GM21576 (cell line): Measurements from ENCODE around the gene HOXA13.

ENCODE experiments used
- ATAC-seq: cut with Tn5 transposase; IDR thresholded peaks from one replicate; pipeline ENCODE4 v1.9.1; 2021; ENCODE audit warnings: mild to moderate bottlenecking, moderate library complexity; ENCODE audit not compliant: unreplicated experiment

HOXA13 gene

DNA sequence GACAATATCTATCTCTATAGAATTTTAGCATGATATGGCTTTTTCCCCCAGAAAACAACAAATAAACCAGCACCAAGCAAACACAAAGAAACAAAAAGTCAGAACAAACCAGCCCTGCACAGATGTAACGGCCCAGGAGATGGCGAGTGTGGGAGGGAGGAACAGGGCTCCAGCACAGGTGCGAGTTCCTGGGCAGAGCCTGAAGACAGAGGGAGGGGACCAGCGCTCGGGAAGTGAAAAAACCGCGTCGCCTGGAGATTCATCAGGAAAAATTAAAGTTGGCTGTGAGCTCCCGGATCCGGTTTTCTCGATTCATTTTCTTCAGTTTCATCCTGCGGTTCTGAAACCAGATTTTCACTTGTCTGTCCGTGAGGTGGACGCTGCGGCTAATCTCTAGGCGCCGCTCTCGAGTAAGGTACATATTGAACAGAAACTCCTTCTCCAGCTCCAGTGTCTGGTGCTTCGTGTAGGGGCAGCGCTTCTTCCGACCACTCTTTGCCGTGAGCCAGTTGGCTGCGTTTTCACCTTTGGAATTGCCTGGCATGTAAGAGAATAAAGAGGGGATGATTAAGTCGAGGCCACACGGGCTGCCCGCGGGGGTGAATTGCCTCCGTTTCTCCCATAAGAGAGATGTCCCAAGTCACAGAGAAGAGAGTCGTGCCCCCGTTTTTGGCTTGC is 28.1 kb downstream of the HOXA13 start:
- ATAC-seq: no peak

DNA sequence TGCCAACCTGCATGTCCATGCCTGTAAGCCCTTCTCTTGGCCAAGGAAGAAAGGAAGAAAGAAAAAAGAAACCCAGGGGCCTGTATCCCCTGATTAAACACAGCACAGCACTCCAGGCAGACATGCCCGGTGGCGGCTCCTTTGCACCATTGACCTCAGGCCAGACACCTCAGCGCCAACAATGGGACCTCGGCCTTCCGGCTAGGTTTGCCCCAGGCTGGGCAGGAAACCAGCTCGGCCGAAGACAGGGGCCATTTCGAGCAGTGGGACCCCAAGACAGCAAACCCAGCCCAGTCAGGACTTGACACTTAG is 28.6 kb downstream of the HOXA13 start:
- no peak for ATAC-seq

DNA sequence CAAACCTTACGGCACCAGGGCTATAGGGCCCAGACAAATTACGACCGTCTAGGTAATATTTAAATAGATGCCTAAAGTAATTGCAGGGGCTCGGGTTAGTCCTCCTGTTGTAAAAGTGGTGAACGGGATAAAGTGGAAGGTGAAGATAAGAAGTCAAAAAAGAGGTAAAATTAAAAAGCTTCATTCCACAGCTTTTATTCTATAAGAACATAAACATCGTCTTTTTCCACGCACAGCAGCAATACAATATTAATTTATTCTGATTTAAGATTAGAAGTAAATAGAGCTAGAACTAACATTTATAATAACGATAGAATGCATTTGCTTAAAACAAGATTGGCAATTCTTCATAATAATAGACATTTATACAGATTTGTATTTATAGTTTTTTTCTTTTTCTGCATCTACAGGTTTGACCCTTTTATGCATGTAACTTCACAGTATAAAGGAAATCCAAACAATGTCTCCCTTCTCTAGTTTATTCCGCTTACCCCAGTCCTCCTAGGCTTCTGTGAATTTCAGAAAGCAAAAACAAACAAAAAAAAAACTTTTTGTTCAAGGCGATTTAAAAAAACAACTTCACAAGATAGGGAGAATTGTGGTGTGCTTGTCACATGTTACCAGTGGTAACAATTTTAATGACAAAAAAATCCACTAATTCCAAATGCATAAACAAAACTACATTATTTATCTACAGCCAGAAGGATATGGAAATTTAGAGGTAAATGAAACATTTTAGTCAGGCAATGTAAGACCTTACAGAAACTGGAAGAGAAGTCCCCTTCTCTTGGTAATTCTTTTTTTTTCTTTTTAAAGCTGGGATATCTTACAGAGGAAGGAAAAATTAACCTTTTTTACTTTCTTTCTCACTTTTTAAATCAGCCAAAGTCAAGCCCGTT is 29.2 kb downstream of the HOXA13 start:
- ATAC-seq: no peak

DNA sequence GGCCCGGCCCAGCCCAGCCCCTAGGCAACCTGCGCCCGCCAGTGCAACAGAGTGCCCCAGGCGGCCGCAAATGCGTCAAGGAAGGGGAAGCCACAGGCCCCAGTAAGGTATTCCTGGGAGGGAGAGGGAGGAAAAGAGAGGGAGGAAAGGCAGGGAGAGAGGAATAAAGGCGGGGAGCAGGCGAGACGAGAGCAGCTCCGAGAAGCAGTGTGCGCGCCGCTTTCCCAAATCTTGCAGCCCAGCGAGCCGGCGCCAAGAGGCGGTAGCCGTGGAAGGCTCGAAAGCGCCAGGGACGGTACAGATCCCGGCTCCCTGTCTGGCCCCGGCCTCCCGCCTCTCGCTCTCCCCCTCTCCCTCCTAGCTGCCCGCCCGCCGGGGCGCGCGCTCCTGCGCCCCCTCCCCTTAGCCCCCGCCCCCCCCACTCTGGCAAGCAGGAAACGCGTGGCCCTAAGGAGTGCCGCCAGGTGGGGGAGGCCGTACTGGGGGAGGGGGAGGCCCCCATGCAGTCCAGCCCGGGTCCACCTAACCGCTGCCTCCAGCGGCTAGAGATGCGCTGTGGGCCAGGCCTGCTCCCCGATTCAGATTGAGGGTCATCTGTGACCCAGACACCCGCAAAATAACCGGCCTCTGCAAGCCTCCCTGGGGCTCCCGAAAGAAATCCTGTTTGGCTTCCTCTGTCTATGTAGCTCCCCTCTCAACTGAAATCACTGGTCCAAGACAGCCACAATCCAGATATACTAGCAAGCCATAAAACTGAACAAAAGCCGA is 30.0 kb downstream of the HOXA13 start:
- ATAC-seq: no peak

DNA sequence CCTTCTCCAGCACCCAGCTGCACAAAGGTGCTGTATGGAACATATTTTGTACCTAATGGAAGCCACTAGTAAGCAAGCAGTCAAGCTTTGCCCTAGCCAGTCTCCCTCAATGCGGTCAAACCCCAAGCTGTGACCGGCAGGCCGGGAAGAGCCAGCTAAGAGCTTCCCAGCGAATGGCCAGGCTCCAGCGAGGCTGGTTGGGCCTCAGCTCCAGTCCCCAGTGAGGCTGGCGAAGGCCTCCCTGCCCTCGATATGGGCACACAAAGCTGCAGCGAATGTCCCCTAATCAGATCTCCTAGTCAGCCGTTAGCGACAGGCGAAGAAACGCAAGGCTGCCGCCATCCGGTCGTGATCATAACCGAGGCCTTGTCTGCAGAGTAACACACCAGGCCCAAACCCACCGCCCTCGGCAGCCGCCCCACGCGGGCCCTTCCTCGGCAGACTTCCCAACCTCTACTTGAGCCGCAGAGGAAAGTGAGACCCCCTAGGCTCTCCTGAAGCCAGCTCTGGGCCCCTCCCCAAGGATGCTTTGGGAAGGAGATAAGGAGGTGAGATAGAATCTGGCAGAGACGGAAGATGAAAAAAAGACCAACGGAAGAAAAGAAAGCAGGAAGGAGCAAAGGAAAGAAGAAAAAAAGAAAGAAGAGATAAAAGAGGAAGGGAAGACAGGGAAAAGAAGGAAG is 31.5 kb downstream of the HOXA13 start:
- no peak for ATAC-seq

DNA sequence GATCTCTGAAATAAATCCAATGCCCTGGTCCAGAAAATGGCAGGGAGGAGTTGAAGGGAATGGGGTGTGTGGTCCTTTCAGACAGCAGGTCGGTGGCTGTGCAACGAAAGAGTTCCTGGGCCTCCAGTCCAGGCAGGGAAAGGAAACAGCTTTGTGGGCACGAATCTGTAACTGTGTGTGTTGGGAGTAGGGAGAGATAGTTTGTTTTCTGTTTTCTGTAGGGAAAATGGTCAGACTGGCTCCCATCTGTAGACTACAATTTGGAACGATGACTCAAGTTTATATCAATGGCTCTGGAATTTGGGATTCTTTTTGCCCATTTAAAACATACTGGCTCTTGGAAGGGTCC is 32.0 kb downstream of the HOXA13 start:
- ATAC-seq: no peak

DNA sequence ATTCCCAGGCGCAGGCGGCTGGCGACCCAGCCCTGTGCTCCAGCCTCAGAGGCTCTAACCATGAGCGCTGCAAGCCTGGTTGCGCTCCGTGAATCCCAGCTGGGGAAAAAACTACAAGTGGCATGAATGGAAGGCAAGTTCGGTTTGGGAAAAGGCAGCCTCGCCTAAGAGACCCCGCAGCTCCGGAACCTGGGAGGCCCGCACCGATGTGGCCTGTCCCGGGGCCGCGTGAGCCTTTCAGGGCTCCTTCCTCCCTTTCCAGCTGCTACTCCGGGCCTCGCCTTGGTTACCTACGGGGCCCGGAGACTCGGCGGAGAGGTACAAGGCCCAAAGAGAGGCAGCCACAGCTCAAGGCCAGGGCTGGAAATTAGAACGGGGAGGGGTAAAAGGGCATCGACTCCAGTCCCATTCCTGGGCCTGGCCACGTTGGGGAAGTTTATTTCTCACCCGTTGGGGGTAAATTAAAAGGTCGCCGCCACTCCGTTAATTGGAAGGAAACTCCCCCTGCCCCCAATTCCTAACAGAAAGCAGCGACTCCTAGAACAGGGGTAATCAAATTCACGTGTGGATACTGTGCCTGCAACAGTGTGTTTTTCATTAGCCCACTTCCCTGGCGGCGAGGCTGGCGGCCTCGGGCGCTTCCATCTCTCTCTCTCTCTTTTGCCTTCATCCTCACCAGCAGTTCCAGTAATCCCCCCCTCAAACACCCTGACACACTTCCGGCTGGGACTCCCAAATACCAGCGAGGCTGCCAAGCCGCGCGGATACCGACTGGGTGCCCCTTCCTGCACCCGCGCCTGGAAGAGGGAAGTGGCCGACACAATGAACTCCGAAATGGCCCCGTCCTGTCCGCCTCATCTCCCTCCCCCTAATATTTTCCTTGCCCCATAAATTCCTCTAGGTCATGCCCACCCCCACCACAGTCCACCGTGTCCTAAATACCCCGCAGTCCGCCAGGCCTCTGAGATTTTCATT is 33.1 kb downstream of the HOXA13 start:
- no peak for ATAC-seq

DNA sequence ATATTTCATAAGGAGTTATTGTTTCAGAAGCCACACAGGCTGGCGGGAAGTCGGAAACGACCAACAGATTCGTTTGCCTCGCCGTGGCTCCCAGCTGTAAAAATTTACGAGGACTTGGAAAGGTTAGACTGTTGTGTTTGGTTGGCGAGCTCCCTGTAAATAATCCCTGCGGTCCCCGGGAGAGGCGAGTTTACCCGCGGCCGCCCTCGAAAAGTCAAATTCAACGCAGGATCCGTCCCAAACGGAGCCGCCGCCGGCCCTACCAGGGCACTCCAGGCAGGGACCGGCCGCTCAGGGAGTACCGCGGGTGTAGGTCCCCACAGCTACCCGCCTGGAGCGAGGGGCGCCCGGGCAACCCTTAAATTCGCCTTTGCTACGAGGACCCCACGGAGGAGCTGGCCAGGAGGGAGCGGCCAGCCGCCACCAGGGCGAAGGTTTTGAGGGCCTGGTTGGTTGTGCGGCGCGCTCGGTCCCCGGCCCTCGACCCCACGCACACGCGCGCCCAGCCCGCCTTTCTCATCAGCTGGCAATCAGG is 33.8 kb downstream of the HOXA13 start:
- no peak for ATAC-seq

DNA sequence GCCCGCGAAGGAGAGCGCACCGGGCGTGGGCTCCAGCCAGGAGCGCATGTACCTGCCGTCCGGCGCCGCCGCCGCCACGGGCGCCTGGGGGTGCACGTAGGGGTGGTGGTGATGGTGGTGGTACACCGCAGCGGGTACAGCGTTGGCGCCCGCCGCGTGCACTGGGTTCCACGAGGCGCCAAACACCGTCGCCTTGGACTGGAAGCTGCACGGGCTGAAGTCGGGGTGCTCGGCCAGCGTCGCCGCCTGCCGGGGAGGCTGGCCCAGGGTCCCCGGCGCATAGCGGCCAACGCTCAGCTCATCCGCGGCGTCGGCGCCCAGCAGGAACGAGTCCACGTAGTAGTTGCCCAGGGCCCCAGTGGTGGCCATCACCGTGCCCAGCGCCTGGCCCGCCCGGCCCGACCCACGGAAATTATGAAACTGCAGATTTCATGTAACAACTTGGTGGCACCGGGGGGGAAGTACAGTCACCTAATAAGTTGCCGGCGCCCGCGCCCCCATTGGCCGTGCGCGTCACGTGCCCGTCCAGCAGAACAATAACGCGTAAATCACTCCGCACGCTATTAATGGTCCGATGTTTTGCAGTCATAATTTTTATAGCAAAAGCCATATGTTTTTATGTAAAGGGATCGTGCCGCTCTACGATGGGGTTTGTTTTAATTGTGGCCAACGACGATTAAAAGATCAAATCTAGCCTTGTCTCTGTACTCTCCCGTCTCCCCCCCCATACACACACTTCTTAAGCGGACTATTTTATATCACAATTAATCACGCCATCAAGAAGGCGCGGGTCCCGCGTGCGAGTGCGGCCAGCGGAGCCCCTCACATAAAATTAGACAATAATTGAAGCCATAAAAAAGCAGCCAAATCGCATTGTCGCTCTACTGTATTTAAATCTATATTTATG is 34.5 kb downstream of the HOXA13 start, which contains the start of gene HOXA9:
Gene HOXA9, minus strand, starts transcription at position 449 of the 907 bp plus-strand sequence. Its CDS starts 80 bp downstream, at position 369.
- ATAC-seq: no peak

DNA sequence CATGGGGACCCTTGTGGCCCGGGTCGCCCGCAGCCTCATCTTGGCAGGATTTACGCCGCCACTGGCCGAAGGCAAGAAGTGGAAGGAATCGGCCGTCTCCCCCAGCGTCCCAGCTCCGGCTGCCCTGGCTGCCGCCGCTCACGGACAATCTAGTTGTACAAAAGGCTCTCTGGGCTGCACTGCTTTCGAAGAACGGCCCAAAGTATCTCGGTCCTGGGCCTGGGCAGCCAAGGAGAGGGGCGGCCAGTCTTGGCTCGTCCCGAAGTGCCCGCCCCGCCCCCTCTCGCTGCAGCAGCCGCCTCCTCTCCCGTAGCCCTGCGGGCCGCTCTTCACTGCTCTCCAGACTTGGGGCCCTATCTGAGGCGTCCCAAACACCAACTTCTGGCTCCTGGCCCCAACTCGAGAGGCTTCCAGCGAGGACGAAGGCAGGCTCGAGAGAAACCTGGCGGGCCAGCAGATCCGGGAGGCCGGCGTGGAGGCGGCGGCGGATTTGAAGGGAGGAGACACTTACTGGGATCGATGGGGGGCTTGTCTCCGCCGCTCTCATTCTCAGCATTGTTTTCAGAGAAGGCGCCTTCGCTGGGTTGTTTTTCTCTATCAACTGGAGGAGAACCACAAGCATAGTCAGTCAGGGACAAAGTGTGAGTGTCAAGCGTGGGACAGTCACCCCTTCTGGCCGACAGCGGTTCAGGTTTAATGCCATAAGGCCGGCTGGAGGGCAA is 35.4 kb downstream of the HOXA13 start:
- no peak for ATAC-seq

DNA sequence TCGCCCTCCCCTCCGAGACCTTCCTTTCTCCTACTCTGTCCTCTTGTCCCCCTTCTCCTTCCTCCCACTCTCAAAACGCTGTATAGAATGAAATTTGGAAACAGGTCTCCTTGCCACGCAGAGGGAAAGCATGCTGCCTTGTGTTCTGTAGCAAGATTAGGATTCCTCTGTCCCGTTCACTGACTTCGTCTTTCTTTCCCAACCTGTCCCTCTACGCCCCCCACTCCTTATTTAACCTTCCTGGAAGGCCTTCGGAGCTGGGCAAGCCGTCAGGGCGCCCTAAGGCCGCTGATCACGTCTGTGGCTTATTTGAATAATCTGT is 35.9 kb downstream of the HOXA13 start:
- ATAC-seq: no peak

DNA sequence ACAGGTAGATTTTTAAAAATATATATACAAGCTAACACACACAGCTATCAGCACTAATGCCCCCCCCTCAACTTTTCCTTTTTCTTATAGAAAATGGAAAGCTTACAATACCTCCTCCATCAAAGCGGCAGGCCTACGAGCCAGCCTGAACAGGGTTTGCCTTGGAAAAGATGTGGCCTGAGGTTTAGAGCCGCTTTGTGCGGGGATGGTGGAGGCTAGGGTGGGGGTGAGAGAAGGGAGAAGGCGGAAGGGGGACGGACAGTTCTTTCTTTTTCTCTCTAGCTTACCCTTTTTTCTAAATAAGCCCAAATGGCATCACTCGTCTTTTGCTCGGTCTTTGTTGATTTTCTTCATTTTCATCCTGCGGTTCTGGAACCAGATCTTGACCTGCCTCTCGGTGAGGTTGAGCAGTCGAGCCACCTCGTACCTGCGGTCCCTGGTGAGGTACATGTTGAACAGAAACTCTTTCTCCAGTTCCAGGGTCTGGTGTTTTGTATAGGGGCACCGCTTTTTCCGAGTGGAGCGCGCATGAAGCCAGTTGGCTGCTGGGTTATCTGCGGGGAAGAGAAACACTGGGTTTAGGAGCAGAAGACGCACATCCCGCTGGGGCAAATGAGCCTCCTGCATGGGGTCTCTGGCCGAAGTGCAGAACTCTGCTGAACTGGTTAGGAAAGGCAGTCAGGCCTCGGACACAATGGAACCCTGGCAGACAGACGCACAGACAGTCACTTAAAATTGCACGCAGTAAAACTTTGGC is 36.4 kb downstream of the HOXA13 start:
- ATAC-seq: no peak

DNA sequence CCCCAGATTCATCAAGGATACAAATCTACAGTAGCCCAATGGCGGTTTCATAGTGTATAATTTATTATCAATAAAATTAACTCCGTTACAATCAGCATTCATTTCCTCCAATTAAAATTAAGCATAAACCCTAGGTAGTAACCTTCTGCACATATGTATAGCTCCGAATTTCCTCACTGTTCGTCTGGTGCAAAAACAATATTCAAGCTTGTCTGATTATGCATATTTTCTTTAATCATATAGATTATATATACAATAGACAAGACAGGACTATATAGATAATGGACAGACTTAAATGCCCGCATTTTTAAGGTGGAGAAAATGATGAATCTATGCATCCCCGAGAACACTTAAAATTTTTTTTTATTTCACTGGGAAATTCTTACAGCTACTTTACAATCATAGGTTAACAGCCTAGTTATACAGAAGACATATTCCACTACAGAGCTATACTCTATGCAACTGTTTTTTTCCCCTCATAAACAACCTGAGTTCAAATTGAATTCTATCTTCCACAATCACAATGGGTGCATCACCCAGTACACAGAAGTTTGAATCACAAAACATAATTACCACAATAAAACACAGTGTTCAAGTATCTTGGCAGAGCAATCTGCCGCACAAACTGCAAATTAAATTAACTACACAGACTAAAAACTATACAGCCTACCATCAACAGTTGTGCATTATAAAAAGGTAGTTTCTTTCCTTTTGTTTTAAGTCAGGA is 37.2 kb downstream of the HOXA13 start:
- no peak for ATAC-seq

DNA sequence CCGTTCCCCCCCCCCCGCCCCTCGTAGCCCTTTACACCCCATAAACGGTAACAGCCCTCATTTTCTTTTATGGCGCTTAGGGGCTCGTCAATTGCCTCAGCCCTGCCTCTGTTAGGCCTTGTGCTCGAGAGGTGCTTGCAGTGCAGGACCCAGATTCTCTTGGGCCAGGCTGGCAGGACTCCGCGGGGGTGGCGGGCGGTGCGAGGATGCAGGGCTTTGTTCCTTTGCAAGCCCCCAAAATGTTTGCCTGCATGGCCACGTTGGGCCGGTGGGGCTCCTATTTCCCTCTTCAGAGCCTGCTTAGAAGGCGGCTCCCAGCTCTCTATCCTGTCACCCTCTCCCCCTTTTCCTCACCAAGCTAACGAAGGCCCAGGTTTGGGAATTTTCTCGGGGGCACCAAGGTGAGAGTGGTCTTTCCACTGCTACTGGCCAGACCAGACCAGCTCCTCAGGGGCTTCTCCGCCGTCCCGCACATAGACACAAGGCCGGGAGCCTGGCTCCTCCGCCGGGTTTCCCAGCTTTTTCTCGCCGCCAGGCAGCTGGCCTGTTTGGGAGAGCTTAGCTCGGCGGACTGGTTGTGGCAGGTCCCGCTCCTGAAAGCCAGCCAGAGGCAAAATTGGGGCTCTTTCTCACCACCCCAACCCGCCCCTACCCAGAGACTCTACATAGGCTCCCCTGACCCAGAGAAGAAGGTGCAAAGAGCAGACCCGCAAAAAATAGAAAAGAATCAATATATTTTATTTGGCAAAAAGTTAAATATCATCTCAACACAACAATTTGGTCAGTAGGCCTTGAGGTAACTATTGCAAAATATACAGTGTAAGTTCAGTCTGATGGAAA is 38.0 kb downstream of the HOXA13 start:
- ATAC-seq: no peak

DNA sequence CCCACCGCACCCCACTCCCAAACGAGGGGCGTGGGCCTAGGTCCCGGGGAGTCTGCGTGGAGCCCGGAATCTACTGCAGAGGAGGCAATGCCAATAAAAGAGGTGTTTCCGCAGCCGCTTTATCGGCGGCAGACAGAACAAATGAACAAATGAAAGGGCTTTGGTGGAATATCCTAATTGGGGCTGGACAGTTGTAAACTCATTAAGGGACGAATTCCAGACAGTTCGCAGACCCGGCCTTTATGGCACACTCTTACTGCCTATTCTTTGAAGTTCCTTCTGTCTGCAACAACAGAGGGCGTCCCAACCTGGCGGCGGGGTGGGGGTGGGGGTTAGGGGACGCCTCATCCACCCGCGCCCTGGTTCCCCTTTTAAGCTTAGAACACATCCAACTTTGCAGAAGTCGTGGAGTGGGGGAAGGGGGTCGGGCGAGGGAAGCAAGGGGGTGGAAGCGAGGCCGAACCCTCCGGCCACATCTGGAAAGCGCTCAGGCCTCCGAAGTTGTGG is 38.6 kb downstream of the HOXA13 start:
- no peak for ATAC-seq
